Measurements from ENCODE around the gene EIF4A3.

Gene EIF4A3

GRCh38 chr17:80109713-80110446 lies 37.0 kb downstream of the EIF4A3 start:
- no peaks in the 10 kb centered on the region for H3K27me3 ChIP-seq (ENCODE audit: control insufficient read depth, insufficient read depth, low read length)
- H3K36me3 ChIP-seq (ENCODE audit: control insufficient read depth, insufficient read depth, low read length), result peaks cover 2% of the 10 kb centered on the region
- H3K9ac ChIP-seq (ENCODE audit: low read depth, low read length), result no peak overlapping the region
- H3K9me3 ChIP-seq (ENCODE audit: control insufficient read depth, insufficient read depth, low read length), result no peaks in the 10 kb centered on the region
- peaks cover 6% of the 10 kb centered on the region for H3K4me1 ChIP-seq (ENCODE audit: control insufficient read depth, insufficient read depth, low read length)
- no peak overlapping the region for H3K4me3 ChIP-seq (ENCODE audit: low read depth, low read length)

GRCh38 chr17:80109066-80109660 lies 37.8 kb downstream of the EIF4A3 start:
- H3K27me3 ChIP-seq (ENCODE audit: control insufficient read depth, insufficient read depth, low read length), result no peaks in the 10 kb centered on the region
- no peak overlapping the region for H3K4me3 ChIP-seq (ENCODE audit: low read depth, low read length)
- peaks cover 2% of the 10 kb centered on the region for H3K36me3 ChIP-seq (ENCODE audit: control insufficient read depth, insufficient read depth, low read length)
- H3K9ac ChIP-seq (ENCODE audit: low read depth, low read length), result no peak overlapping the region
- H3K9me3 ChIP-seq (ENCODE audit: control insufficient read depth, insufficient read depth, low read length), result no peaks in the 10 kb centered on the region
- H3K4me1 ChIP-seq (ENCODE audit: control insufficient read depth, insufficient read depth, low read length), result peaks cover 6% of the 10 kb centered on the region

DNA sequence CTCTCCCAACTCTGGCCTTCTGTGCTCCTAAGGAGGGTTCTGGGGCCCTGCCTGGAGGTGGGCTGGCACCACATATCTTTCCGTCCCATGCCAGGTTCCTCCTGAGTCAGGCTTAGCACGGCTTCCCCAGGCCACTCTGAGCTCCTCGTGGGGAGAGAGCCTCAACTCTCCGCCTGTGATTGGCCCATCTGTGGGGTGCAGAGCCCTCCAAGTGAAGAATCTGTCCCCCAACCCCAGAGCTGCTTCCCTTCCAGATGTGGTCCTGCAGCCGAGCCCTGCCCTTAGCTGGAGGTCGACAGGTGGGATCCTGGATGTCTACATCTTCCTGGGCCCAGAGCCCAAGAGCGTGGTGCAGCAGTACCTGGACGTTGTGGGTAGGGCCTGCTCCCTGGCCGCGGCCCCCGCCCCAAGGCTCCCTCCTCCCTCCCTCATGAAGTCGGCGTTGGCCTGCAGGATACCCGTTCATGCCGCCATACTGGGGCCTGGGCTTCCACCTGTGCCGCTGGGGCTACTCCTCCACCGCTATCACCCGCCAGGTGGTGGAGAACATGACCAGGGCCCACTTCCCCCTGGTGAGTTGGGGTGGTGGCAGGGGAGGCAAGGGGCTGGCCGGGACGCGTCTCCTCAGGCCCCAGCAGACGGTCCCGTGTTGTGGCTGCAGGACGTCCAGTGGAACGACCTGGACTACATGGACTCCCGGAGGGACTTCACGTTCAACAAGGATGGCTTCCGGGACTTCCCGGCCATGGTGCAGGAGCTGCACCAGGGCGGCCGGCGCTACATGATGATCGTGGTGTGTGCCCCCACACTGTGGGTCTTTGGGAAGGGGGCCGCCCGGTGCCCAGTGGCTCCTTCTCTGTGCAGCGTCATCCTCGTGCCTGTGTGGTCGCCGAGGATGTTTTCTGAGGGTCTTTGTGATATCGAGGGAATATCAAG lies 38.6 kb downstream of the EIF4A3 start:
- peaks cover 2% of the 10 kb centered on the region for H3K36me3 ChIP-seq (ENCODE audit: control insufficient read depth, insufficient read depth, low read length)
- H3K27me3 ChIP-seq (ENCODE audit: control insufficient read depth, insufficient read depth, low read length), result no peaks in the 10 kb centered on the region
- peaks cover 4% of the 10 kb centered on the region for H3K4me1 ChIP-seq (ENCODE audit: control insufficient read depth, insufficient read depth, low read length)
- H3K4me3 ChIP-seq (ENCODE audit: low read depth, low read length), result no peak overlapping the region
- H3K9ac ChIP-seq (ENCODE audit: low read depth, low read length), result no peak overlapping the region
- H3K9me3 ChIP-seq (ENCODE audit: control insufficient read depth, insufficient read depth, low read length), result no peaks in the 10 kb centered on the region

GRCh38 chr17:80107231-80108021 lies 39.5 kb downstream of the EIF4A3 start:
- no peaks in the 10 kb centered on the region for H3K27me3 ChIP-seq (ENCODE audit: control insufficient read depth, insufficient read depth, low read length)

DNA sequence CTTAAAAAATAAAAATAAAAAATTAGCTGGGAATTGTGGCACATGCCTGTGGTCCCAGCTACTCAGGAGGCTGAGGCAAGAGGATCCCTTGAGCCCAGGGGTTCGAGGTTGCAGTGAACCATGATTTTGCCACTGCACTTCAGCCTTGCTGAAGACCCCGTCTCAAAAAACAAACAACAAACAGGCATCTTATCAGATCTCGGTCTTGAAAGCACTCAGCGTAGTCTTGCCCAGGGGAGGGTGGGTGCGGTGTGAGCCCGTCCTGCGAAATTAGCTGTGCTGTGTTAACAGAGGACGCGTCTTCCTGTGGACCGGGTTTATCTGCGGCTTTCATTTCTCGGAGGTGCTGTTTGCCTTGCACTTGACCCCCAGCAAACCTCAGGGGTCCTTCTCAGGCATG lies 40.2 kb downstream of the EIF4A3 start:
- Histone ChIP-seq H3K4me3 (ENCODE audit: low read depth, low read length) (no peak overlapping the region), H3K9ac (ENCODE audit: low read depth, low read length) (no peak overlapping the region), H3K27me3 (ENCODE audit: control insufficient read depth, insufficient read depth, low read length) (no peaks in the 10 kb centered on the region), H3K36me3 (ENCODE audit: control insufficient read depth, insufficient read depth, low read length) (peaks cover 2% of the 10 kb centered on the region), H3K9me3 (ENCODE audit: control insufficient read depth, insufficient read depth, low read length) (no peaks in the 10 kb centered on the region), H3K4me1 (ENCODE audit: control insufficient read depth, insufficient read depth, low read length) (peaks cover 3% of the 10 kb centered on the region)

More at GRCh38 chr17:80107231-80108021, 39.5 kb downstream of the EIF4A3 start:
- H3K4me1 ChIP-seq (ENCODE audit: control insufficient read depth, insufficient read depth, low read length), result peaks cover under 1% of the 10 kb centered on the region
- no peaks in the 10 kb centered on the region for H3K9me3 ChIP-seq (ENCODE audit: control insufficient read depth, insufficient read depth, low read length)
- no peak overlapping the region for H3K4me3 ChIP-seq (ENCODE audit: low read depth, low read length)
- H3K36me3 ChIP-seq (ENCODE audit: control insufficient read depth, insufficient read depth, low read length), result peaks cover 2% of the 10 kb centered on the region
- H3K9ac ChIP-seq (ENCODE audit: low read depth, low read length), result no peak overlapping the region

DNA sequence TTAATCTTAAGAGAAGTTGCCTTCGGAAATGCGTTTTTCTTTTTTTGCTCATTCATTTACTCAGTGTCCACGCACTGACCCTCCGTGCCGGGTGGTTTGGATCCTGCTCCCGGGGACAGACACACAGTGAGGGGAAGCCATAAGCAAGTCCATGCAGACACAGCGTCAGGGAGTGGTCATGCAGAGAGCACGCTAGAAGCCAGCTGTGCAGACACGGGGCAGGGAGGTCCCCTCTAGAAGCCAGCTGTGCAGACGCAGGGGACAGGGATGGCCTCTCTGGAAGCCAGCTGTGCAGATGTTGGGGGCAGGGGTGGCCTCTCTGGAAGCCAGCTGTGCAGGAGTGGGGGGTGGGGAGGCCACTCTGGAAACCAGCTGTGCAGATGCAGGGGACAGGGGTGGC lies 40.8 kb downstream of the EIF4A3 start:
- no peaks in the 10 kb centered on the region for H3K27me3 ChIP-seq (ENCODE audit: control insufficient read depth, insufficient read depth, low read length)
- peaks cover 2% of the 10 kb centered on the region for H3K36me3 ChIP-seq (ENCODE audit: control insufficient read depth, insufficient read depth, low read length)
- peaks cover 3% of the 10 kb centered on the region for H3K4me1 ChIP-seq (ENCODE audit: control insufficient read depth, insufficient read depth, low read length)
- no peak overlapping the region for H3K9ac ChIP-seq (ENCODE audit: low read depth, low read length)
- H3K4me3 ChIP-seq (ENCODE audit: low read depth, low read length), result no peak overlapping the region
- no peaks in the 10 kb centered on the region for H3K9me3 ChIP-seq (ENCODE audit: control insufficient read depth, insufficient read depth, low read length)

DNA sequence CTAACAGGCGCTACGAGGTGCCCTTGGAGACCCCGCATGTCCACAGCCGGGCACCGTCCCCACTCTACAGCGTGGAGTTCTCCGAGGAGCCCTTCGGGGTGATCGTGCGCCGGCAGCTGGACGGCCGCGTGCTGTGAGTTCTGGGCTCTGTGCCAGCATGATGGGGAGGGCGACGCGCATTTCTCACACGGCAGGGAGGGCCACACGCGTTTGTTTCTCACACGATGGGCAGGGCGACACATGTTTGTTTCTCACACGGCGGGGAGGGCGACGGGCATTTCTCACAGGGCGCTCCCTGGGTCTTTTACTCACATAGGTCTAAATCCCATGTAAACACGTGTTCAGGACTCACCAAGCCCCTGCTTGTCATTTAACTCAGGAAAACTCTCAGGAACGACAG lies 41.2 kb downstream of the EIF4A3 start:
- H3K27me3 ChIP-seq (ENCODE audit: control insufficient read depth, insufficient read depth, low read length), result no peaks in the 10 kb centered on the region
- H3K4me1 ChIP-seq (ENCODE audit: control insufficient read depth, insufficient read depth, low read length), result peaks cover 3% of the 10 kb centered on the region
- H3K36me3 ChIP-seq (ENCODE audit: control insufficient read depth, insufficient read depth, low read length), result peaks cover 2% of the 10 kb centered on the region
- no peaks in the 10 kb centered on the region for H3K9me3 ChIP-seq (ENCODE audit: control insufficient read depth, insufficient read depth, low read length)
- no peak overlapping the region for H3K9ac ChIP-seq (ENCODE audit: low read depth, low read length)
- no peak overlapping the region for H3K4me3 ChIP-seq (ENCODE audit: low read depth, low read length)

DNA sequence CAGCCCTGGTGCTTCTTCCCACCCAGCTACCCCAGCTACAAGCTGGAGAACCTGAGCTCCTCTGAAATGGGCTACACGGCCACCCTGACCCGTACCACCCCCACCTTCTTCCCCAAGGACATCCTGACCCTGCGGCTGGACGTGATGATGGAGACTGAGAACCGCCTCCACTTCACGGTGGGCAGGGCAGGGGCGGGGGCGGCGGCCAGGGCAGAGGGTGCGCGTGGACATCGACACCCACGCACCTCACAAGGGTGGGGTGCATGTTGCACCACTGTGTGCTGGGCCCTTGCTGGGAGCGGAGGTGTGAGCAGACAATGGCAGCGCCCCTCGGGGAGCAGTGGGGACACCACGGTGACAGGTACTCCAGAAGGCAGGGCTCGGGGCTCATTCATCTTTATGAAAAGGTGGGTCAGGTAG lies 42.0 kb downstream of the EIF4A3 start:
- Histone ChIP-seq H3K27me3 (ENCODE audit: control insufficient read depth, insufficient read depth, low read length) (peaks cover 5% of the 10 kb centered on the region), H3K36me3 (ENCODE audit: control insufficient read depth, insufficient read depth, low read length) (peaks cover 2% of the 10 kb centered on the region), H3K4me3 (ENCODE audit: low read depth, low read length) (no peak overlapping the region), H3K9ac (ENCODE audit: low read depth, low read length) (no peak overlapping the region), H3K9me3 (ENCODE audit: control insufficient read depth, insufficient read depth, low read length) (no peaks in the 10 kb centered on the region), H3K4me1 (ENCODE audit: control insufficient read depth, insufficient read depth, low read length) (peaks cover 3% of the 10 kb centered on the region)

DNA sequence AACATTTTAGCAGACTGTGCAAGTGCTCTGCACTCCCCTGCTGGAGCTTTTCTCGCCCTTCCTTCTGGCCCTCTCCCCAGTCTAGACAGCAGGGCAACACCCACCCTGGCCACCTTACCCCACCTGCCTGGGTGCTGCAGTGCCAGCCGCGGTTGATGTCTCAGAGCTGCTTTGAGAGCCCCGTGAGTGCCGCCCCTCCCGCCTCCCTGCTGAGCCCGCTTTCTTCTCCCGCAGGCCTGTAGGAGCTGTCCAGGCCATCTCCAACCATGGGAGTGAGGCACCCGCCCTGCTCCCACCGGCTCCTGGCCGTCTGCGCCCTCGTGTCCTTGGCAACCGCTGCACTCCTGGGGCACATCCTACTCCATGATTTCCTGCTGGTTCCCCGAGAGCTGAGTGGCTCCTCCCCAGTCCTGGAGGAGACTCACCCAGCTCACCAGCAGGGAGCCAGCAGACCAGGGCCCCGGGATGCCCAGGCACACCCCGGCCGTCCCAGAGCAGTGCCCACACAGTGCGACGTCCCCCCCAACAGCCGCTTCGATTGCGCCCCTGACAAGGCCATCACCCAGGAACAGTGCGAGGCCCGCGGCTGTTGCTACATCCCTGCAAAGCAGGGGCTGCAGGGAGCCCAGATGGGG lies 42.5 kb downstream of the EIF4A3 start:
- Histone ChIP-seq H3K4me3 (ENCODE audit: low read depth, low read length) (no peak overlapping the region), H3K36me3 (ENCODE audit: control insufficient read depth, insufficient read depth, low read length) (no peaks in the 10 kb centered on the region), H3K27me3 (ENCODE audit: control insufficient read depth, insufficient read depth, low read length) (peaks cover 5% of the 10 kb centered on the region), H3K9me3 (ENCODE audit: control insufficient read depth, insufficient read depth, low read length) (no peaks in the 10 kb centered on the region), H3K4me1 (ENCODE audit: control insufficient read depth, insufficient read depth, low read length) (peaks cover 3% of the 10 kb centered on the region), H3K9ac (ENCODE audit: low read depth, low read length) (no peak overlapping the region)

- no peak overlapping the region for H3K4me3 ChIP-seq (ENCODE audit: low read depth, low read length)
- peaks cover 3% of the 10 kb centered on the region for H3K4me1 ChIP-seq (ENCODE audit: control insufficient read depth, insufficient read depth, low read length)
- H3K9me3 ChIP-seq (ENCODE audit: control insufficient read depth, insufficient read depth, low read length), result no peaks in the 10 kb centered on the region
- H3K36me3 ChIP-seq (ENCODE audit: control insufficient read depth, insufficient read depth, low read length), result no peaks in the 10 kb centered on the region
- H3K9ac ChIP-seq (ENCODE audit: low read depth, low read length), result no peak overlapping the region
- H3K27me3 ChIP-seq (ENCODE audit: control insufficient read depth, insufficient read depth, low read length), result peaks cover 5% of the 10 kb centered on the region
Observed at GRCh38 chr17:80103449-80104085, 43.4 kb downstream of the EIF4A3 start.

Data from iPS-15b (cell line).